Middle frontal gyrus (tissue), 1 donor: ENCODE results near the gene OR51G1.
"Not testable (repeated sequence)": the region's sequence is repeated elsewhere in the genome, so short reads cannot be mapped to it uniquely, and the experiment has no call there.

Experiments
- DNase-seq: peaks from one replicate; pipeline ENCODE4 v3.0.0-alpha.2; 2015; ENCODE audit warnings: low spot score; ENCODE audit errors: extremely low spot score

OR51G1 gene

GRCh38 chr11:4924239-4924638, at the start of gene OR51G1:
TSS of gene OR51G1 (minus strand) at chr11:4924339. CDS start at chr11:4924339, 0 bp downstream.
- DNase-seq: no peak

DNA sequence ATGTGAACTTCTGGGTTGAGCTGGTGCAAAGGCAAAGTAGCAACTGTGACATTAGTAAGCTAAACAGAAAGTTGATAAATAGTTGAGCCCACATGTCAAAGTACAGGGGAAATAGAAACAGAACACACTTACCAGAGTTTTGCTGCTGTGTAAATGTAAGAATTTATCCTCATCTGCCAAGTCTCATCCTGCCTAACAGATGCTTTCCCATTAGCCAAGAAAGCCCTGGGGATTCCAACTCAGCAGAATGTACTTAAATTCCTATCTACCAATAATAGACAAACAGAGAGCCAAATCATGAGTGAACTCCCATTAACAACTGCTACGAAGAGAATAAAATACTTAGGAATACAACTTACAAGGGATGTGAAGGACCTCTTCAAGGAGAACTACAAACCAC, 38.7 kb upstream of the OR51G1 start:
- DNase-seq: no peak

- no peak for DNase-seq
Measured at GRCh38 chr11:4960877-4961276, 36.7 kb upstream of the OR51G1 start.

DNA sequence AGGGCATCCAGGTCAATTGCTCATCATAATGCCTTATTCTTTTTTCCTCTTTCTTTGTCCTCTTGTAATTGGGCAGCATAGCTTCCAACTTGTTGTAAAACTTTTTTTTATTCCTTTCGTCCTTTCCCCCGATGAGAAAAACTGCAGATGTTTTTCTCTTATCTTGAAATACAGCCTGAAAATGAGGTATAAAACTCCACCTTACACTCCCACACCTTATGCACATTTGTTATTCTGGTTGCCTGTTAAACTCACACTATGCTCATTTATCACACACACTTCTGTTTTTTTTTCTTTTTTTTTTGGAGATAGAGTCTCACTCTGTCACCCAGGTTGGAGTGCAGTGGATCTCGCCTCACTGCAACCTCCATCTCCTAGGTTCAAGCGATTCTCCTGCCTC, 33.3 kb upstream of the OR51G1 start:
- DNase-seq: no peak

GRCh38 chr11:4955613-4956012, 31.5 kb upstream of the OR51G1 start, which contains the start of gene OR51A2:
TSS of gene OR51A2 (minus strand) at chr11:4955713. CDS start at chr11:4955713, 0 bp downstream.
- DNase-seq: not testable (repeated sequence)

GRCh38 chr11:4947505-4947904, 23.4 kb upstream of the OR51G1 start, which contains the start of gene OR51A4:
TSS of gene OR51A4 (minus strand) at chr11:4947605. CDS start at chr11:4947100, 505 bp downstream.
- no peak for DNase-seq

DNA sequence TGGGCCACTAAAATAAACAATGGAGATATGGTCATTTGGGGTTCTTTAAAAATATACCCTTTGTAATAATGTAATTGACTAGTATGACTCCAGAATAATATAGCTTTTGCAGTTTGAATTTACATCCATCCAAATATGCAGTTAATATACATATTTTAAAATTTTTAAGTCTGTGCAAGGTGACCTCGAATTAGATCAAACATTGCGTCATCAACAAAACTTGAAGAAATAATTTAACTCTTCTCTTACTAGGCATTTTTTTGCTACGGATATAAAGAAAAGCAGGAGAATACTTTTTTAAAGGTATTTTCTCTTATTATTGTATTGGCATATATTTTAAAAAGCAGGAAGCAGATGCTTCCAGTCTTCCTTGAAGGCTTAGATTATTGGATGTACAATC, 12.6 kb upstream of the OR51G1 start:
- no peak for DNase-seq

DNA sequence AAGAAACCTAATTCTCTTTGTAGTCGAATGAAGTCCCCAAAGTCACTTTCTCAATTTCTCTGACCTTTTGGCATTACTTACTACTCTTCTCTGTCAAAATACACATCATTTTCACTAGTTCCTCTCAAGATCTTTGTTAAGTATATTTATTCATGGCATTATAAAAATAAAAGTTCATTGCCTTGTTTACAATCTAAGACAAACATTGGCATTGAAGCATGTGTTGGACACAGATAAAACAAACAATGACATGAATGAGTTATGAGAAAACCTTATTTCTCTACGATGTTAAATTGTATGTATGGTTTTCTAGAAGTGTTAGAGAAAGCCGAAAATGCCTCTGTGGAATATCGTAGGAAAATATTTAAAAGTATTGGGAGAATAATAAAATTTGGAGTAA, 8.6 kb upstream of the OR51G1 start:
- DNase-seq: no peak

DNA sequence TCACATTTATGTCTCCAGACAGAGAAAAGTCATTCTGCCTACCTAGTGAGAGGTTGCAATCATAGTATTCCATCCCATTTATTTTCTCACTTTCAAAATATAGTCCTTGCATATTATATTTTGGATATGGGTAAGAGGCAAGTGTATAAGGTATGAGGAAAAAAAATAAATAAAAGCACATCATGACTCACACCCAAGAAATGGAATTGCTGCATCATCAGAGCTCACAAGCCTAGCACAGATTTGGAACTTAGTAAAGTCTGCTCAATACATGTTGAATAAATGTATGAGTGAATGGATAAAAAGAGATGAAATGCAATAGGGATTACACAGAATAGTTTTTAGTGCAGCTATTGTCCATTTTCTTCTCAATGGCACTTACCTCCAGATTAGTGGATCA, 2.5 kb upstream of the OR51G1 start:
- no peak for DNase-seq

DNA sequence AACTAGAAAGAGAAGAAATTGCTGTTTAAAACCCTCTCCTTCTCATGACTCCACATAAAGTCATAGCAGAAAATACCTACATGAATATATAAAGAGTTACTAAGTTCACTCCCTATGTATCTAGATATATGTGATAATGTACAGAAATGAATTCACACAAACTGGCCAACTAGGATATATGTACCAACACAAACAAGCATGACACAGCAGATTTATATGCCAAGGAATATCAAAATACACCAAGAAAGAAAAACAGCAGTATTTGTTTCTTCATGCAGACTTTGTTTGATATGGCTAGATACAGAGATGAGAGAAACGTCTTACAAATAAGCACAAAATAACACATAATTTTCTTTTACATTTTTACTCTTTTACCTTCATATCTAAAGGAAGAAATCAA, 1.8 kb downstream of the OR51G1 start:
- DNase-seq: no peak

GRCh38 chr11:4921796-4922195, 2.3 kb downstream of the OR51G1 start:
- no peak for DNase-seq

GRCh38 chr11:4919250-4919649, 4.9 kb downstream of the OR51G1 start, which contains the start of gene OR51G2:
TSS of gene OR51G2 (minus strand) at chr11:4919350. CDS start at chr11:4915663, 3,687 bp downstream.
- DNase-seq: no peak

DNA sequence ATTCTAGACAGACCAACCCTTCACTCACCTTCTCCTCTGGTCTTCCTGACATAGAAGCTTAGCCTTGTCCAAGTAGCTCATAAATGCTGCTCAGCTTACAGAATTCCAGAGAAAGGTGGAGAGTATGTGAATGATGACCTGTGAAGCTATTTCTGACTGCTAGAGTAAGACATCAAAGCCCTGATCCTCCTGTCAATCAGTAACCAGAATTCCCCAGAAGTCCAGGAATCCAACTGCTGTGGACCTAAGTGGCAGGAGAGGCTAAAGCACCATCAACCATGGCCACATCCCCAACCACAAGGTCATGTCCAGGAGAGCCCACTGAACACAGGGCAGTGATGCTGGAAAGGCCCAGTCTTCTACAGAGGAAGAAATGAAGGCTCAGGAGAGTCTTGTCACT, 7.6 kb downstream of the OR51G1 start:
- DNase-seq: no peak

DNA sequence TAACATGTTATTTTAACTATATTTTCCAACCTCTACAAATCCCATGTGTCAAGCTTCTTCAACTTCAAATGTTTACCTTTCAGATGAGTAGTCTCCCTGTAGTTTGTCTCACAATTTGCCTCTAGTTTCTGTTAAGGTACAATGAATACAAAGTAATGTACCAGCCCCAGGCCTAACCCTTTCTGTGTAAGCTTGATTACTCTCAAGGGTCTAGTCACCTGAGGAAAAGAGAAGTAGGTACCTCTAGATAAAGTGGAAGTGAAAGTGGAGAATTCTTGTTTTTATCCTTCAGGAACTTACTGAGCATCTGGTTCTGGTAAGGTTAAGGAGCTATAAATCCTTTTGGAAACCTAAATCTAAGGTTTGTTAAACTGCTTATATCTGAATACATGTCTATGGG, 20.7 kb downstream of the OR51G1 start, which contains the start of gene OR51A7:
Gene OR51A7 (plus strand): TSS at position 300 of the 400 bp plus-strand sequence. CDS start 3,587 bp downstream, outside the sequence.
- no peak for DNase-seq

- no peak for DNase-seq
Measured at GRCh38 chr11:4891996-4892640, 32.0 kb downstream of the OR51G1 start.

DNA sequence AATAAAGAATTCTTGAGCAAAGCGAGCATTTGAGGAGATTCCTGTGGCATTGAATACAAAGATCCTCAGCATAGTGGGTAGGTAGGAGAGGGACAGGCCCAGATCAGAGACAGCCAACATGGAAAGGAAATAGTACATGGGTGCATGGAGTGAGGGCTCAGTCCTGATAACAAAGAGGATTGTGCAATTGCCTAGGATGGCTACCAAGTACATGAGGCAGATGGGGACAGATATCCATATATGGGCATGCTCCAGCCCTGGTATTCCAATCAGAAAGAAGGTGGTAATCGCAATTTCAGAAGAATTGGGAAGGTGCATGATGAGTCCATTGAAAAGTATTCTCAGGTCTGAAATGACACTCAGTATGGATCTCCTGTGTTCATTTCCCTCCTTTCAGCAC, 33.9 kb downstream of the OR51G1 start:
- DNase-seq: no peak

- no peak for DNase-seq
Measured at GRCh38 chr11:4887591-4887990, 36.5 kb downstream of the OR51G1 start.

DNA sequence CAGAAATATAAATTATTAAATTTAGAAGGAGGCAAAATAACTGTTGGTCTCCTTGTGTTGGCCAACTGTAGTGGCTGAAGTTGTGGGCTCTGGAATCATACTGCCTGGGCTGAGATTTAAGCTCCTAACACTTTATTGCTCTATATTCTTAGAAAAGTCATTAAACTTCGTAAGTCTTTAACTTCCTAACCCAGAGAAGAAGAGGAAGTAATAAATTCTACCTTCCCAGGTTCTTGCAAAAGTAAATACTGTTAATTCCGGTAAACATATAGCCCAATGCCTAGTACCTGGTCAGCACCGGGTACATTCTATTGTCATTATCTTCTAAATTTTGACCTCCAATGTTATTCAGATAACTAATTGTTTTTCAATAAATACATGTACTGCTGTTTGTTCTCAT, 38.0 kb downstream of the OR51G1 start:
- no peak for DNase-seq

DNA sequence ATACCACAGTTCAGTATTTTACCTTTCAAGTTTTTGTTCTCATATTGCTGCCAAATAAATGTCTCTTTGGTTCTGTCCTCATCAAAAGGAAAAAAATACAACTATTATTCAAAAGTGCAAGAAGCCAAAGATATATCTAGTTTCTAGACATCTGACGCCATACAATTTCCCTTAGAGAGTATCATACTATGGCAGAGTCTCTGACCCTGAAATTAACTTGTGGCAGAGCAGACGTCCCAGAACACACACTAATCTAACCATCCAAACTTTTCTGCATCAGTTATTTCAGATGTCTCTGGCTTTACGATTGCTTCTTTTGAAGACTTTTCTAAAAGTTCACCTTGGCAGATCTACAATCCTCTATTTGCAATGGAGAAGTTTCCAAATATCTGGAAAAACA, 39.8 kb downstream of the OR51G1 start:
- no peak for DNase-seq

DNA sequence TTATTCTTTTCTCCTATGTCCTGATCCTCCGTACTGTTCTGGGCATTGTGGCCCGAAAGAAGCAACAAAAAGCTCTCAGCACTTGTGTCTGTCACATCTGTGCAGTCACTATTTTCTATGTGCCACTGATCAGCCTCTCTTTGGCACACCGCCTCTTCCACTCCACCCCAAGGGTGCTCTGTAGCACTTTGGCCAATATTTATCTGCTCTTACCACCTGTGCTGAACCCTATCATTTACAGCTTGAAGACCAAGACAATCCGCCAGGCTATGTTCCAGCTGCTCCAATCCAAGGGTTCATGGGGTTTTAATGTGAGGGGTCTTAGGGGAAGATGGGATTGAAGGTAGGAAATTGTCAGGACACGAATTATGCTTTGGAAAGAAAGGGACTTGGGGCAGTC, 41.6 kb downstream of the OR51G1 start:
- DNase-seq: no peak

- no peak for DNase-seq
Measured at GRCh38 chr11:4881860-4882500, 42.2 kb downstream of the OR51G1 start, which contains the start of gene OR51T1. TSS of gene OR51T1 (plus strand) at chr11:4881900. CDS start at chr11:4881900, 0 bp downstream.

- DNase-seq: no peak
Measured at GRCh38 chr11:4881188-4881587, 43.0 kb downstream of the OR51G1 start.
